Mucosa of descending colon (tissue), 3 donors: Measurements from ENCODE around the gene JTB. TPM values are rescaled to one million over a fixed set of nuclear protein-coding genes. Genes with fewer than 3 reads are reported as not detected.

Experiments used
- ATAC-seq: fragments of 200-7000 bp; cut with Tn5 transposase; one replicate; pipeline ENCODE4 v1.9.1; 2020; ENCODE audit warnings: mild to moderate bottlenecking, moderate library complexity
- DNase-seq, 3 donors: peaks; one replicate each; pipeline ENCODE4 v3.0.0-alpha.2; 2020
- H3K36me3 ChIP-seq: fragments of 200-600 bp; one replicate; pipeline ENCODE4 v1.8.0; 2021; ENCODE audit warnings: low read depth, mild to moderate bottlenecking
- H3K4me1 ChIP-seq: fragments of 200-600 bp; one replicate; pipeline ENCODE4 v1.8.0; 2021; ENCODE audit warnings: low read depth, mild to moderate bottlenecking
- H3K4me3 ChIP-seq: fragments of 200-600 bp; one replicate; pipeline ENCODE4 v1.8.0; 2021; ENCODE audit warnings: mild to moderate bottlenecking
- H3K9me3 ChIP-seq: fragments of 200-600 bp; one replicate; pipeline ENCODE4 v1.8.0; 2021; ENCODE audit warnings: mild to moderate bottlenecking
- CTCF ChIP-seq: fragments of 200-600 bp; IDR thresholded peaks from one replicate; pipeline ENCODE4 v1.8.0; 2022; ENCODE audit warnings: antibody characterized with exemption, mild to moderate bottlenecking
- intact Hi-C, 2 donors: fragments of 100-400 bp; cut with DNase I in 1 of 2; cut with micrococcal nuclease in 1 of 2; formaldehyde crosslinking; loops; one replicate each; pipeline versions ENCODE4 v1.11.0 to v1.11.1; 2022; cut with DNase I, micrococcal nuclease
- total RNA-seq, 3 donors: library from RNA; stranded (reverse); fragmentation: NEBNext Ultra II Directional in 2 of 3; extraction: Animal tissue kit (Norgen Biotek cat#: 25700) in 2 of 3; gene quantifications; one replicate each; pipeline versions ENCODE4 v1.2.1 to v1.2.4, GENCODE V29; 2021 to 2023
- donor health status: DM: no; HTN: no; CAD: no; lungs with moderate emphysema.
- donor health status: DM: no; HTN: no; CAD: no.
- donor health status: DM: no; HTN: yes; CAD: no.

The JTB gene
- total RNA-seq, 3 donors from 2014 or later: 119 to 153 (median 124) TPM

- ATAC-seq (no peak), DNase-seq (no peak)
- no peak for TF ChIP-seq CTCF
- Histone ChIP-seq H3K36me3 (peaks cover 6% of the 10 kb centered on the region), H3K4me3 (no peak overlapping the region), H3K4me1 (no peaks in the 10 kb centered on the region), H3K9me3 (no peaks in the 10 kb centered on the region)
- intact Hi-C loops: no loop called here
These were observed 38.5 kb downstream of the JTB start for GRCh38 chr1:153938996-153939395.

- intact Hi-C loops: no loop called here
These were observed 40.1 kb downstream of the JTB start for GRCh38 chr1:153937331-153937730.

GRCh38 chr1:153936011-153936802 lies 41.3 kb downstream of the JTB start:
- H3K9me3 ChIP-seq: no peaks in the 10 kb centered on the region
- no peak for ATAC-seq
- TF ChIP-seq CTCF: no peak
- H3K4me1 ChIP-seq: no peaks in the 10 kb centered on the region
- no peak overlapping the region for H3K4me3 ChIP-seq
- peak in 1 of 3 donors; percentile 33 for DNase-seq
- intact Hi-C loops: no loop called here
- peaks cover 7% of the 10 kb centered on the region for H3K36me3 ChIP-seq

More at GRCh38 chr1:153937331-153937730, 40.1 kb downstream of the JTB start:
- no peak for ATAC-seq
- Histone ChIP-seq H3K4me3 (no peak overlapping the region), H3K36me3 (peaks cover 7% of the 10 kb centered on the region), H3K4me1 (no peaks in the 10 kb centered on the region), H3K9me3 (no peaks in the 10 kb centered on the region)
- no peak for TF ChIP-seq CTCF
- DNase-seq: no peak

GRCh38 chr1:153934746-153935145 lies 42.7 kb downstream of the JTB start:
- intact Hi-C loops: no loop called here
- ATAC-seq (no peak), DNase-seq (peak in 1 of 3 donors; percentile 34)
- H3K4me3 ChIP-seq: no peak overlapping the region
- no peaks in the 10 kb centered on the region for H3K9me3 ChIP-seq
- H3K4me1 ChIP-seq: no peaks in the 10 kb centered on the region
- peaks cover 7% of the 10 kb centered on the region for H3K36me3 ChIP-seq
- no peak for TF ChIP-seq CTCF

GRCh38 chr1:153933955-153934354 lies 43.5 kb downstream of the JTB start:
- DNase-seq: no peak
- intact Hi-C loops: no loop called here

More at GRCh38 chr1:153933955-153934354, 43.5 kb downstream of the JTB start:
- H3K4me1 ChIP-seq: no peaks in the 10 kb centered on the region
- H3K9me3 ChIP-seq: no peaks in the 10 kb centered on the region
- ATAC-seq: no peak
- H3K4me3 ChIP-seq: no peak overlapping the region
- peaks cover 7% of the 10 kb centered on the region for H3K36me3 ChIP-seq
- TF ChIP-seq CTCF: no peak
